ENCODE results near the gene RALY.

Gene RALY

GRCh38 chr20:34115232-34115631 is 121.5 kb downstream of the RALY start:
- H3K36me3 Mint-ChIP-seq (ENCODE audit: low read depth): peaks cover 4% of the 10 kb centered on the region
- H3K27me3 Mint-ChIP-seq (ENCODE audit: low read depth): peaks cover 11% of the 10 kb centered on the region
- H3K9me3 Mint-ChIP-seq: no peaks in the 10 kb centered on the region
- H3K27ac Mint-ChIP-seq: no peak overlapping the region
- TF ChIP-seq CTCF (IDR thresholded peaks at IDR 0.05; ENCODE audit: unreplicated experiment in 3 of 3): no peak
- H3K4me1 Mint-ChIP-seq: peaks cover 16% of the 10 kb centered on the region
- H3K4me3 Mint-ChIP-seq: no peak overlapping the region

GRCh38 chr20:34120213-34120612 is 126.5 kb downstream of the RALY start:
- no peaks in the 10 kb centered on the region for H3K9me3 Mint-ChIP-seq
- no peak overlapping the region for H3K27ac Mint-ChIP-seq
- H3K4me3 Mint-ChIP-seq: no peak overlapping the region
- no peaks in the 10 kb centered on the region for H3K36me3 Mint-ChIP-seq (ENCODE audit: low read depth)
- no peaks in the 10 kb centered on the region for H3K4me1 Mint-ChIP-seq
- peaks cover 8% of the 10 kb centered on the region for H3K27me3 Mint-ChIP-seq (ENCODE audit: low read depth)
- TF ChIP-seq CTCF (IDR thresholded peaks at IDR 0.05; ENCODE audit: unreplicated experiment in 3 of 3): no peak

GRCh38 chr20:34122274-34122980 is 128.7 kb downstream of the RALY start:
- Mint-ChIP-seq H3K27me3 (ENCODE audit: low read depth) (peaks cover 12% of the 10 kb centered on the region), H3K4me3 (no peak overlapping the region)

GRCh38 chr20:34123309-34123708 is 129.6 kb downstream of the RALY start:
- Mint-ChIP-seq H3K9me3 (no peaks in the 10 kb centered on the region), H3K4me1 (no peaks in the 10 kb centered on the region), H3K36me3 (ENCODE audit: low read depth) (no peaks in the 10 kb centered on the region), H3K27ac (no peak overlapping the region), H3K4me3 (no peak overlapping the region), H3K27me3 (ENCODE audit: low read depth) (peaks cover 12% of the 10 kb centered on the region)
- no peak for TF ChIP-seq CTCF (IDR thresholded peaks at IDR 0.05; ENCODE audit: unreplicated experiment in 3 of 3)

More at GRCh38 chr20:34122274-34122980, 128.7 kb downstream of the RALY start:
- Mint-ChIP-seq H3K27ac (no peak overlapping the region), H3K4me1 (no peaks in the 10 kb centered on the region), H3K36me3 (ENCODE audit: low read depth) (no peaks in the 10 kb centered on the region), H3K9me3 (no peaks in the 10 kb centered on the region)
- no peak for TF ChIP-seq CTCF (IDR thresholded peaks at IDR 0.05; ENCODE audit: unreplicated experiment in 3 of 3)

GRCh38 chr20:34124469-34125249 is 130.9 kb downstream of the RALY start:
- Mint-ChIP-seq H3K27me3 (ENCODE audit: low read depth) (peaks cover 5% of the 10 kb centered on the region), H3K27ac (no peak overlapping the region), H3K4me3 (no peak overlapping the region), H3K36me3 (ENCODE audit: low read depth) (no peaks in the 10 kb centered on the region), H3K4me1 (peaks cover 8% of the 10 kb centered on the region), H3K9me3 (no peaks in the 10 kb centered on the region)
- no peak for TF ChIP-seq CTCF (IDR thresholded peaks at IDR 0.05; ENCODE audit: unreplicated experiment in 3 of 3)
